ENCODE data around the gene STK32A.

The STK32A gene

DNA sequence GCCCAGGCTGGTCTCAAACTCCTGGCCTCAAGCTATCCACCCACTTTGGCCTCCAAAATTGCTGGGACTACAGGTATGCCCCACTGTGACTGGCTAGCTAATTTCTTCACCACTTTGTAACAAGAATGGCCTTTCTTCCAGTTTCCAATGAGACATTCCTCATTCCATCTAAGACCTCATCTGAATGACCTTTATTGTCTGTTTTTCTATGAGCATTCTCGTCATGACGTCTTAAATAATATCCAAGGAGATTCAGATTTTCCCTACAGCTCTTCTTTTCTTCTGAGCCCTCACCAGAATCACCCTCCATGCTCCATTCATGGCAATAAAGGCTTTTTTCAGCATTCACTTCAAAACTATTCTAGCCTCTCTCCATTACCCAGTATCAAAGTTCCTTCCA is 30.2 kb upstream of the STK32A start:
- Histone ChIP-seq H3K18ac (ENCODE audit: low read length) (no peak overlapping the region), H3K4me2 (ENCODE audit: low read length) (no peak overlapping the region), H3K9ac (ENCODE audit: low read length) (no peak overlapping the region), H3K4me1 (ENCODE audit: control insufficient read depth in 1 of 2, insufficient read depth in 2 of 2, low read length in 2 of 2) (no peaks in the 10 kb centered on the region), H2AK5ac (ENCODE audit: low read length) (no peak overlapping the region), H3K4me3 (ENCODE audit: low read depth, low read length) (no peak overlapping the region), H2BK12ac (ENCODE audit: low read length) (no peak overlapping the region), H4K8ac (ENCODE audit: low read depth, low read length) (no peak overlapping the region), H3K23ac (ENCODE audit: low read length) (no peak overlapping the region), H3K27ac (ENCODE audit: low read depth, low read length) (no peak overlapping the region), H2BK120ac (ENCODE audit: insufficient read depth, low read length, poor library complexity) (no peak overlapping the region), H3K79me1 (ENCODE audit: low read length) (no peaks in the 10 kb centered on the region), H3K14ac (ENCODE audit: low read length) (no peak overlapping the region), H3K9me3 (ENCODE audit: insufficient read depth, low read depth, low read length) (no peaks in the 10 kb centered on the region), H3K27me3 (ENCODE audit: insufficient read depth, low read length) (no peaks in the 10 kb centered on the region), H3K4ac (ENCODE audit: low read depth, low read length) (no peak overlapping the region), H3K79me2 (ENCODE audit: control insufficient read depth, insufficient read depth, low read length, poor library complexity) (no peaks in the 10 kb centered on the region), H2BK5ac (ENCODE audit: low read depth, low read length, poor library complexity) (no peak overlapping the region), H3K36me3 (ENCODE audit: control insufficient read depth in 1 of 2, insufficient read depth in 2 of 2, low read length in 2 of 2) (no peaks in the 10 kb centered on the region), H4K12ac (ENCODE audit: low read depth, low read length) (no peak overlapping the region), H2AFZ (ENCODE audit: insufficient read depth, low read length, poor library complexity) (no peak overlapping the region), H4K91ac (ENCODE audit: low read depth, low read length) (no peak overlapping the region)
- no peak for DNase-seq
- WGBS (ENCODE audit: extremely low coverage, insufficient coverage, insufficient read length) = no CpG with 5 or more reads among the region's 2 CpGs

DNA sequence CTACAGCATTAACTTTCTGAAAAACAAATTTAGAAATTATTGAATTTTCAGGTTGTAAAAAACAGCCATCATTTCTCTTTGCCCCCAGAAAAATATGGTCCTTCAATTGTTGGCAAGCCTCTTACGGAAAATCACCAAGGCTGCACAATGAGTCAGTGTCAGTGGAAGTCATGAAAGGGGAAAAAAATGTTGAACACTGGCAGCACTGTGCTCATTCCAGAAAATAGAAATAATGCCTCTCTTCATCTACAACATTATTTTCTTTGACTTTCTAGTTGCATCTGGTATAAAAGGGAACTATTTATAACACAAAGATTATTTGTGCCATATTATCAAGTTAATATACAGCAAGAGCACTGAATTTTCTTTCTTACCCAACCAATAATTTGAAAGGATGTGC is 26.7 kb upstream of the STK32A start:
- Histone ChIP-seq H2BK120ac (ENCODE audit: insufficient read depth, low read length, poor library complexity) (no peak overlapping the region), H2BK5ac (ENCODE audit: low read depth, low read length, poor library complexity) (no peak overlapping the region), H3K27ac (ENCODE audit: low read depth, low read length) (no peak overlapping the region), H3K79me1 (ENCODE audit: low read length) (no peaks in the 10 kb centered on the region), H3K36me3 (ENCODE audit: control insufficient read depth in 1 of 2, insufficient read depth in 2 of 2, low read length in 2 of 2) (no peaks in the 10 kb centered on the region), H3K4me2 (ENCODE audit: low read length) (no peak overlapping the region), H3K27me3 (ENCODE audit: insufficient read depth, low read length) (no peaks in the 10 kb centered on the region), H3K23ac (ENCODE audit: low read length) (no peak overlapping the region), H3K4me1 (ENCODE audit: control insufficient read depth in 1 of 2, insufficient read depth in 2 of 2, low read length in 2 of 2) (no peaks in the 10 kb centered on the region), H4K91ac (ENCODE audit: low read depth, low read length) (no peak overlapping the region), H2BK12ac (ENCODE audit: low read length) (no peak overlapping the region), H2AFZ (ENCODE audit: insufficient read depth, low read length, poor library complexity) (no peak overlapping the region), H3K9ac (ENCODE audit: low read length) (no peak overlapping the region), H4K12ac (ENCODE audit: low read depth, low read length) (no peak overlapping the region), H3K4me3 (ENCODE audit: low read depth, low read length) (no peak overlapping the region), H3K79me2 (ENCODE audit: control insufficient read depth, insufficient read depth, low read length, poor library complexity) (no peaks in the 10 kb centered on the region), H3K4ac (ENCODE audit: low read depth, low read length) (no peak overlapping the region), H3K14ac (ENCODE audit: low read length) (no peak overlapping the region), H2AK5ac (ENCODE audit: low read length) (no peak overlapping the region), H3K9me3 (ENCODE audit: insufficient read depth, low read depth, low read length) (no peaks in the 10 kb centered on the region), H3K18ac (ENCODE audit: low read length) (no peak overlapping the region), H4K8ac (ENCODE audit: low read depth, low read length) (no peak overlapping the region)
- DNase-seq = no peak
- WGBS (ENCODE audit: extremely low coverage, insufficient coverage, insufficient read length) = no CpG with 5 or more reads among the region's 1 CpG

DNA sequence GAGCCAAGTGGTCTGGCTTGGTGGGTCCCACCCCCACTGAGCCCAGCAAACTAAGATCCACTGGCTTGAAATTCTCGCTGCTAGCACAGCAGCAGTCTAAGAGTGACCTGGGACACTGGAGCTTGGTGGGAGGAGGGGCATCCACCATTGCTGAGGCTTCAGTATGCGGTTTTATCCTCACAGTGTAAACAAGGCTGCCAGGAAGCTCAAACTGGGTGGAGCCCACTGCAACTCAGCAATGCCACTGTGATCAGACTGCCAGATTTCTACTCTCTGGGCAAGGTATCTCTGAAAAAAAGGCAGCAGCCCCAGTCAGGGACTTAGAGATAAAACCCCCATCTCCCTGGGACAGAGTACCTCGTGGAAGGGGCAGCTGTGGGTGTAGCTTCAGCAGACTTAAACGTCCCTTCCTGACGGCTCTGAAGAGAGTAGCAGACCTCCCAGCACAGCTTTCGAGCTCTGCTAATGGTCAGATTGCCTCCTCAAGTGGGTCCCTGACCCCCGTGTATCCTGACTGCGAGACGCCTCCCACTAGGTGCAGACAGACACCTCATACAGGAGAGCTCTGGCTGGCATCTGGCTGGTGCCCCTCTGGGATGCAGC is 18.2 kb upstream of the STK32A start:
- no peak overlapping the region for H2BK5ac ChIP-seq (ENCODE audit: low read depth, low read length, poor library complexity)
- no peaks in the 10 kb centered on the region for H3K9me3 ChIP-seq (ENCODE audit: insufficient read depth, low read depth, low read length)
- H2AK5ac ChIP-seq (ENCODE audit: low read length) = no peak overlapping the region
- DNase-seq = no peak
- no peaks in the 10 kb centered on the region for H3K4me1 ChIP-seq (ENCODE audit: control insufficient read depth in 1 of 2, insufficient read depth in 2 of 2, low read length in 2 of 2)
- H4K12ac ChIP-seq (ENCODE audit: low read depth, low read length) = no peak overlapping the region
- no peak overlapping the region for H3K4me2 ChIP-seq (ENCODE audit: low read length)
- no peak overlapping the region for H3K4me3 ChIP-seq (ENCODE audit: low read depth, low read length)
- no peaks in the 10 kb centered on the region for H3K27me3 ChIP-seq (ENCODE audit: insufficient read depth, low read length)
- no peak overlapping the region for H2AFZ ChIP-seq (ENCODE audit: insufficient read depth, low read length, poor library complexity)
- no peaks in the 10 kb centered on the region for H3K79me2 ChIP-seq (ENCODE audit: control insufficient read depth, insufficient read depth, low read length, poor library complexity)
- no peak overlapping the region for H3K14ac ChIP-seq (ENCODE audit: low read length)
- no peak overlapping the region for H3K27ac ChIP-seq (ENCODE audit: low read depth, low read length)
- no peak overlapping the region for H4K8ac ChIP-seq (ENCODE audit: low read depth, low read length)
- H4K91ac ChIP-seq (ENCODE audit: low read depth, low read length) = no peak overlapping the region
- H3K4ac ChIP-seq (ENCODE audit: low read depth, low read length) = no peak overlapping the region
- no peak overlapping the region for H2BK12ac ChIP-seq (ENCODE audit: low read length)
- no peak overlapping the region for H3K9ac ChIP-seq (ENCODE audit: low read length)
- no peak overlapping the region for H3K23ac ChIP-seq (ENCODE audit: low read length)
- H3K36me3 ChIP-seq (ENCODE audit: control insufficient read depth in 1 of 2, insufficient read depth in 2 of 2, low read length in 2 of 2) = no peaks in the 10 kb centered on the region
- WGBS (ENCODE audit: extremely low coverage, insufficient coverage, insufficient read length) = no CpG with 5 or more reads among the region's 9 CpGs
- H3K79me1 ChIP-seq (ENCODE audit: low read length) = no peaks in the 10 kb centered on the region
- H3K18ac ChIP-seq (ENCODE audit: low read length) = no peak overlapping the region
- H2BK120ac ChIP-seq (ENCODE audit: insufficient read depth, low read length, poor library complexity) = no peak overlapping the region

DNA sequence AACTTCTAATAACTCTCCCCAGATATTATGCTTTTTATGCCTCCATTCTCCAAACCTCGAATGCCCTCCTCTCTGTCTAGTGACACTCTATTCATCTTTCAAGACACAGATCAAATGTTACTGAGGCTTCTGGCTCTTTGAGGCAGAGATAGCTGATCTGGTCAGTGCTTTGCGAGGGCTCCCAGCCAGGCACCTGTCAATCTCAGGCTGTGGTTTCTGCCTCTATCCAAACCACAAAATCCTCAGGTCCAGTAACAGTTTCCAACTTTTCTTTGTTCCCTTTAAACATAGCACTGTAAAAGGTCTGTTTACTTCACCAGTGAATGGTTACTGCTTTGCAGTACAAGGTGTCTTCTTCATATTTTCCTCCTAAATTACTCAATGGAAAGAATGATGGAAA is 11.5 kb upstream of the STK32A start:
- Histone ChIP-seq H2BK12ac (ENCODE audit: low read length) (no peak overlapping the region), H3K27me3 (ENCODE audit: insufficient read depth, low read length) (no peaks in the 10 kb centered on the region), H3K4me2 (ENCODE audit: low read length) (no peak overlapping the region), H4K8ac (ENCODE audit: low read depth, low read length) (no peak overlapping the region), H3K4me1 (ENCODE audit: control insufficient read depth in 1 of 2, insufficient read depth in 2 of 2, low read length in 2 of 2) (no peaks in the 10 kb centered on the region), H3K9me3 (ENCODE audit: insufficient read depth, low read depth, low read length) (no peaks in the 10 kb centered on the region), H3K27ac (ENCODE audit: low read depth, low read length) (no peak overlapping the region), H3K4ac (ENCODE audit: low read depth, low read length) (no peak overlapping the region), H4K12ac (ENCODE audit: low read depth, low read length) (no peak overlapping the region), H3K9ac (ENCODE audit: low read length) (no peak overlapping the region), H3K23ac (ENCODE audit: low read length) (no peak overlapping the region), H3K79me2 (ENCODE audit: control insufficient read depth, insufficient read depth, low read length, poor library complexity) (no peaks in the 10 kb centered on the region), H2BK5ac (ENCODE audit: low read depth, low read length, poor library complexity) (no peak overlapping the region), H2AK5ac (ENCODE audit: low read length) (no peak overlapping the region), H4K91ac (ENCODE audit: low read depth, low read length) (no peak overlapping the region), H2AFZ (ENCODE audit: insufficient read depth, low read length, poor library complexity) (no peak overlapping the region), H3K14ac (ENCODE audit: low read length) (no peak overlapping the region), H3K18ac (ENCODE audit: low read length) (no peak overlapping the region), H2BK120ac (ENCODE audit: insufficient read depth, low read length, poor library complexity) (no peak overlapping the region), H3K79me1 (ENCODE audit: low read length) (no peaks in the 10 kb centered on the region), H3K36me3 (ENCODE audit: control insufficient read depth in 1 of 2, insufficient read depth in 2 of 2, low read length in 2 of 2) (no peaks in the 10 kb centered on the region), H3K4me3 (ENCODE audit: low read depth, low read length) (no peak overlapping the region)
- DNase-seq = no peak
- WGBS (ENCODE audit: extremely low coverage, insufficient coverage, insufficient read length) = no CpG with 5 or more reads among the region's 2 CpGs
